Measurements from ENCODE around the gene TRIM75.

Gene TRIM75

GRCh38 chr4:165096776-165097175, 43.1 kb downstream of the TRIM75 start:
- no peaks in the 10 kb centered on the region for H3K36me3 ChIP-seq (ENCODE audit: control insufficient read depth, insufficient read depth, low read length)

GRCh38 chr4:165101641-165102040, 48.0 kb downstream of the TRIM75 start:
- Histone ChIP-seq H3K27ac (no peak overlapping the region), H3K27me3 (ENCODE audit: control insufficient read depth, insufficient read depth, low read length) (no peaks in the 10 kb centered on the region), H3K9me3 (ENCODE audit: control insufficient read depth, low read length) (no peaks in the 10 kb centered on the region), H3K9ac (no peak overlapping the region), H3K4me2 (ENCODE audit: low read length) (no peak overlapping the region), H3K79me2 (no peaks in the 10 kb centered on the region), H3K4me1 (no peaks in the 10 kb centered on the region), H2AFZ (no peak overlapping the region), H3K36me3 (ENCODE audit: control insufficient read depth, insufficient read depth, low read length) (no peaks in the 10 kb centered on the region), H3K4me3 (ENCODE audit: low read depth, low read length) (no peak overlapping the region)
- no peak for TF ChIP-seq CTCF (IDR thresholded peaks at IDR 0.05)

More at GRCh38 chr4:165096776-165097175, 43.1 kb downstream of the TRIM75 start:
- no peak overlapping the region for H3K9ac ChIP-seq
- no peak overlapping the region for H3K27ac ChIP-seq
- no peak overlapping the region for H2AFZ ChIP-seq
- TF ChIP-seq CTCF (IDR thresholded peaks at IDR 0.05) = peak; percentile 34
- no peak overlapping the region for H3K4me2 ChIP-seq (ENCODE audit: low read length)
- no peaks in the 10 kb centered on the region for H3K9me3 ChIP-seq (ENCODE audit: control insufficient read depth, low read length)
- H3K4me1 ChIP-seq = no peaks in the 10 kb centered on the region
- H3K79me2 ChIP-seq = no peaks in the 10 kb centered on the region
- no peak overlapping the region for H3K4me3 ChIP-seq (ENCODE audit: low read depth, low read length)
- H3K27me3 ChIP-seq (ENCODE audit: control insufficient read depth, insufficient read depth, low read length) = no peaks in the 10 kb centered on the region

GRCh38 chr4:165106518-165106917, 52.9 kb downstream of the TRIM75 start:
- H2AFZ ChIP-seq = no peak overlapping the region
- no peaks in the 10 kb centered on the region for H3K9me3 ChIP-seq (ENCODE audit: control insufficient read depth, low read length)
- no peak overlapping the region for H3K4me2 ChIP-seq (ENCODE audit: low read length)
- no peaks in the 10 kb centered on the region for H3K36me3 ChIP-seq (ENCODE audit: control insufficient read depth, insufficient read depth, low read length)
- no peak overlapping the region for H3K4me3 ChIP-seq (ENCODE audit: low read depth, low read length)
- H3K27me3 ChIP-seq (ENCODE audit: control insufficient read depth, insufficient read depth, low read length) = no peaks in the 10 kb centered on the region
- H3K4me1 ChIP-seq = no peaks in the 10 kb centered on the region
- no peak overlapping the region for H3K9ac ChIP-seq
- no peaks in the 10 kb centered on the region for H3K79me2 ChIP-seq
- H3K27ac ChIP-seq = no peak overlapping the region
- no peak for TF ChIP-seq CTCF (IDR thresholded peaks at IDR 0.05)
